ENCODE results near the gene FARP1. TPM values are rescaled to one million over a fixed set of nuclear protein-coding genes. Genes with fewer than 3 reads are reported as not detected.

FARP1 gene
- polyA plus RNA-seq, 2 of the 4 experiments (the other 2 are of a cell fraction): 9.4 to 13.0 TPM

DNA sequence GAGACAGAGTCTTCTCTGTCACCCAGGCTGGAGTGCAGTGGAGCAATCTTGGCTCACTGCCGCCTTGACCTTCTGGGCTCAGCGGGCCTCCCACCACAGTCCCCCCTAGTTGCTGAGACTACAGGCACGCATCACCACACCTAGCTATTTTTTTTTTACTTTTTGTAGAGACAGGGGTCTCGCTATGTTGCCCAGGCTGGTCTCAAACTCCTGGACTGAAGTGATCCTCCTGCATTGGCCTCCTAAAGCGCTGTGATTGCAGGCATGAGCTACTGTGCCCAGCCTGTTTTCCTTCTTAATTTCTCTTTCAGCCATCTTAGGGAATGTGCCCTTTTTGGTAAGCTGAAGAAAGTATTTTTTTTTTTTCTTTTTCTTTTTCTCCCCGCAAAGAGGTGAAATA is 76.8 kb downstream of the FARP1 start:
- H3K4me1 ChIP-seq: no peaks in the 10 kb centered on the region
- no peak for ATAC-seq
- H3K4me3 ChIP-seq: no peak overlapping the region
- TF ChIP-seq NPAS2 (CRISPR knock-in tag; IDR thresholded peaks at IDR 0.05; ENCODE audit: borderline replicate concordance) (no peak), FOXS1 (CRISPR knock-in tag; IDR thresholded peaks at IDR 0.05) (no peak), EHF (CRISPR knock-in tag; IDR thresholded peaks at IDR 0.05) (no peak)
- DNase-seq (ENCODE audit: low read depth in 1 of 2, low spot score in 1 of 2): no peak
- FAIRE-seq: no peak
- ChIA-PET CTCF (interaction anchor here (1.2 kb wide), 1 partner anchor 14 kb away, joined by 4 read pairs; no protein-coding TSS in a partner anchor), POLR2A (no interaction called here)
- WGBS (ENCODE audit: missing lambda C conversion rate): 93% methylated on average over 6 of the region's 6 CpGs
- H3K9me3 ChIP-seq: no peaks in the 10 kb centered on the region
- no peak overlapping the region for H3K27ac ChIP-seq
- no peak overlapping the region for H3K4me2 ChIP-seq

- FAIRE-seq: no peak
- POLR2A ChIA-PET: no interaction called here
These were observed 77.4 kb downstream of the FARP1 start for GRCh38 chr13:98220271-98220791.

GRCh38 chr13:98221234-98221633 is 78.3 kb downstream of the FARP1 start:
- DNase-seq (ENCODE audit: low read depth in 1 of 2, low spot score in 1 of 2) (no peak), FAIRE-seq (no peak), ATAC-seq (no peak)
- H3K27ac ChIP-seq: no peak overlapping the region
- WGBS (ENCODE audit: missing lambda C conversion rate): 93% methylated on average over 6 of the region's 6 CpGs
- H3K4me3 ChIP-seq: no peak overlapping the region
- no peaks in the 10 kb centered on the region for H3K4me1 ChIP-seq
- TF ChIP-seq EP300 (IDR thresholded peaks at IDR 0.05): no peak
- TF ChIP-seq POLR2AphosphoS2 (conservative IDR thresholded peaks at IDR 0.05; ENCODE audit: low read length): no peak
- no peak for TF ChIP-seq KDM1A (IDR thresholded peaks at IDR 0.05; ENCODE audit: low read depth)
- no peak for TF ChIP-seq ZSCAN20 (CRISPR knock-in tag; IDR thresholded peaks at IDR 0.05)
- TF ChIP-seq, protein P1, sequence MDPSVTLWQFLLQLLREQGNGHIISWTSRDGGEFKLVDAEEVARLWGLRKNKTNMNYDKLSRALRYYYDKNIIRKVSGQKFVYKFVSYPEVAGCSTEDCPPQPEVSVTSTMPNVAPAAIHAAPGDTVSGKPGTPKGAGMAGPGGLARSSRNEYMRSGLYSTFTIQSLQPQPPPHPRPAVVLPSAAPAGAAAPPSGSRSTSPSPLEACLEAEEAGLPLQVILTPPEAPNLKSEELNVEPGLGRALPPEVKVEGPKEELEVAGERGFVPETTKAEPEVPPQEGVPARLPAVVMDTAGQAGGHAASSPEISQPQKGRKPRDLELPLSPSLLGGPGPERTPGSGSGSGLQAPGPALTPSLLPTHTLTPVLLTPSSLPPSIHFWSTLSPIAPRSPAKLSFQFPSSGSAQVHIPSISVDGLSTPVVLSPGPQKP (IDR thresholded peaks at IDR 0.05; ENCODE audit: low read depth, low read length): no peak
- TF ChIP-seq, protein P2, sequence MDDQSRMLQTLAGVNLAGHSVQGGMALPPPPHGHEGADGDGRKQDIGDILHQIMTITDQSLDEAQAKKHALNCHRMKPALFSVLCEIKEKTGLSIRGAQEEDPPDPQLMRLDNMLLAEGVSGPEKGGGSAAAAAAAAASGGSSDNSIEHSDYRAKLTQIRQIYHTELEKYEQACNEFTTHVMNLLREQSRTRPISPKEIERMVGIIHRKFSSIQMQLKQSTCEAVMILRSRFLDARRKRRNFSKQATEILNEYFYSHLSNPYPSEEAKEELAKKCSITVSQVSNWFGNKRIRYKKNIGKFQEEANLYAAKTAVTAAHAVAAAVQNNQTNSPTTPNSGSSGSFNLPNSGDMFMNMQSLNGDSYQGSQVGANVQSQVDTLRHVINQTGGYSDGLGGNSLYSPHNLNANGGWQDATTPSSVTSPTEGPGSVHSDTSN (IDR thresholded peaks at IDR 0.05): no peak
- no peak for TF ChIP-seq ZNF302 (CRISPR knock-in tag; IDR thresholded peaks at IDR 0.05)
- no peak for TF ChIP-seq ESRRA (IDR thresholded peaks at IDR 0.05; ENCODE audit: borderline replicate concordance, low read length)
- TF ChIP-seq POLR2A (IDR thresholded peaks at IDR 0.05; ENCODE audit: low read length): no peak
- TF ChIP-seq, protein P3, sequence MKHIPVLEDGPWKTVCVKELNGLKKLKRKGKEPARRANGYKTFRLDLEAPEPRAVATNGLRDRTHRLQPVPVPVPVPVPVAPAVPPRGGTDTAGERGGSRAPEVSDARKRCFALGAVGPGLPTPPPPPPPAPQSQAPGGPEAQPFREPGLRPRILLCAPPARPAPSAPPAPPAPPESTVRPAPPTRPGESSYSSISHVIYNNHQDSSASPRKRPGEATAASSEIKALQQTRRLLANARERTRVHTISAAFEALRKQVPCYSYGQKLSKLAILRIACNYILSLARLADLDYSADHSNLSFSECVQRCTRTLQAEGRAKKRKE (CRISPR knock-in tag; IDR thresholded peaks at IDR 0.05; ENCODE audit: low read depth): no peak
- CTCF ChIA-PET: no interaction called here
- POLR2A ChIA-PET: no interaction called here
- H3K9me3 ChIP-seq: no peaks in the 10 kb centered on the region
- H3K4me2 ChIP-seq: no peak overlapping the region

More at GRCh38 chr13:98220271-98220791, 77.4 kb downstream of the FARP1 start:
- WGBS (ENCODE audit: missing lambda C conversion rate): 92% methylated on average over 4 of the region's 4 CpGs
- H3K4me3 ChIP-seq: no peak overlapping the region
- no peak overlapping the region for H3K4me2 ChIP-seq
- no peak overlapping the region for H3K27ac ChIP-seq
- no peaks in the 10 kb centered on the region for H3K9me3 ChIP-seq
- no peaks in the 10 kb centered on the region for H3K4me1 ChIP-seq
- CTCF ChIA-PET: no interaction called here
- no peak for TF ChIP-seq HDAC2 (IDR thresholded peaks at IDR 0.05)
- TF ChIP-seq, protein P4, sequence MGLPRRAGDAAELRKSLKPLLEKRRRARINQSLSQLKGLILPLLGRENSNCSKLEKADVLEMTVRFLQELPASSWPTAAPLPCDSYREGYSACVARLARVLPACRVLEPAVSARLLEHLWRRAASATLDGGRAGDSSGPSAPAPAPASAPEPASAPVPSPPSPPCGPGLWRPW (IDR thresholded peaks at IDR 0.05): no peak
- TF ChIP-seq E2F6 (IDR thresholded peaks at IDR 0.05; ENCODE audit: borderline replicate concordance, low read depth): no peak
- no peak for TF ChIP-seq CBX8 (IDR thresholded peaks at IDR 0.05)
- TF ChIP-seq KDM5A (IDR thresholded peaks at IDR 0.05): no peak
- no peak for TF ChIP-seq FOSL2 (IDR thresholded peaks at IDR 0.05)
- TF ChIP-seq FOSL2 (CRISPR knock-in tag; IDR thresholded peaks at IDR 0.05): no peak
- no peak for TF ChIP-seq MAFK (IDR thresholded peaks at IDR 0.05; ENCODE audit: partially characterized antibody)
- TF ChIP-seq JUNB (IDR thresholded peaks at IDR 0.05): no peak
- TF ChIP-seq POLR2AphosphoS2 (conservative IDR thresholded peaks at IDR 0.05; ENCODE audit: low read length): no peak
- TF ChIP-seq KDM1A (IDR thresholded peaks at IDR 0.05; ENCODE audit: low read depth): no peak
- no peak for TF ChIP-seq EHMT2 (IDR thresholded peaks at IDR 0.05; ENCODE audit: low read depth)
- ATAC-seq (no peak), DNase-seq (ENCODE audit: low read depth in 1 of 2, low spot score in 1 of 2) (no peak)

Measured in A549 (cell line).